ENCODE measurements around the gene AP1S3. TPM values are rescaled to one million over a fixed set of nuclear protein-coding genes. Genes with fewer than 3 reads are reported as not detected.
A peak's percentile ranks its signal among the peaks of the same experiment; 100 is the strongest.

Gene AP1S3
- total RNA-seq, 1 experiment from 2014 or later = 34.3 TPM

DNA sequence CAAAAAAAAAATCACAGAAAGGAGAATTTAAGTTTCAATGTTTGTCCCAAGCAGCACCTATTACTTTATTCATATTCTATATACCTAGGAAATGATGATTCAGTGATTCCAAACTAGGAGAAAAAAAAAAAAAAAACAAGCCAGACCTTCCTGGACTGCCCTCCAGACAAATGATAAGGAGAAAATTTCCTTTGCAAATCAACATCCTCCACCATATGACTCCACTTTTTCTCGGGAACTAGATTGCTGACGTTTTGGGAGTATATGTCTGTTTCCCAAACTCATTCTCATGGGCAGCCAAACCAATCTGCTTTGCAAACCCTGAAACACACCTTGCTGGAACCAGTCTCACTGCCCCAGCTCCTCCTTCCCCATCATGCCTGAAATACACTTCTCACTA is 16.8 kb downstream of the AP1S3 start:
- H3K79me2 ChIP-seq (ENCODE audit: low read length) = peaks cover 99% of the 10 kb centered on the region
- no peak overlapping the region for H3K9ac ChIP-seq (ENCODE audit: low read length)
- no peaks in the 10 kb centered on the region for H3K36me3 ChIP-seq (ENCODE audit: low read depth, low read length)
- CTCF ChIA-PET = no interaction called here
- DNase-seq (no peak), ATAC-seq (no peak; the same call in 1 of the 2 replicates)
- POLR2A ChIA-PET (ENCODE audit: unreplicated experiment) = no interaction called here
- peaks cover 4% of the 10 kb centered on the region; the same call in 1 of the 2 replicates for H4K20me1 ChIP-seq (ENCODE audit: low read length)
- H3K4me3 ChIP-seq (ENCODE audit: low read length) = no peak overlapping the region
- no peaks in the 10 kb centered on the region for H3K9me2 ChIP-seq (replicated peaks; ENCODE audit: low read length)
- no peaks in the 10 kb centered on the region for H3K9me3 ChIP-seq (ENCODE audit: low read length)
- H3K4me1 ChIP-seq (ENCODE audit: insufficient read depth, low read length) = peaks cover 38% of the 10 kb centered on the region
- BruUV-seq (replicated peaks) = no TSS peak
- no peak overlapping the region for H3K27ac ChIP-seq (ENCODE audit: low read length)
- no peaks in the 10 kb centered on the region for H3K27me3 ChIP-seq (ENCODE audit: low read length)
- H3F3A ChIP-seq (ENCODE audit: low read length, unreplicated experiment) = peaks cover 8% of the 10 kb centered on the region
- no peak overlapping the region for H3K4me2 ChIP-seq (ENCODE audit: low read length)
- intact Hi-C loops (cut with micrococcal nuclease) = no loop called here
- TF ChIP-seq EZH2phosphoT487 (IDR thresholded peaks at IDR 0.05; ENCODE audit: borderline replicate concordance, low read length) (no peak), EZH2 (IDR thresholded peaks at IDR 0.05; ENCODE audit: low read length, unreplicated experiment) (no peak)
- TF ChIP-seq, protein P1, sequence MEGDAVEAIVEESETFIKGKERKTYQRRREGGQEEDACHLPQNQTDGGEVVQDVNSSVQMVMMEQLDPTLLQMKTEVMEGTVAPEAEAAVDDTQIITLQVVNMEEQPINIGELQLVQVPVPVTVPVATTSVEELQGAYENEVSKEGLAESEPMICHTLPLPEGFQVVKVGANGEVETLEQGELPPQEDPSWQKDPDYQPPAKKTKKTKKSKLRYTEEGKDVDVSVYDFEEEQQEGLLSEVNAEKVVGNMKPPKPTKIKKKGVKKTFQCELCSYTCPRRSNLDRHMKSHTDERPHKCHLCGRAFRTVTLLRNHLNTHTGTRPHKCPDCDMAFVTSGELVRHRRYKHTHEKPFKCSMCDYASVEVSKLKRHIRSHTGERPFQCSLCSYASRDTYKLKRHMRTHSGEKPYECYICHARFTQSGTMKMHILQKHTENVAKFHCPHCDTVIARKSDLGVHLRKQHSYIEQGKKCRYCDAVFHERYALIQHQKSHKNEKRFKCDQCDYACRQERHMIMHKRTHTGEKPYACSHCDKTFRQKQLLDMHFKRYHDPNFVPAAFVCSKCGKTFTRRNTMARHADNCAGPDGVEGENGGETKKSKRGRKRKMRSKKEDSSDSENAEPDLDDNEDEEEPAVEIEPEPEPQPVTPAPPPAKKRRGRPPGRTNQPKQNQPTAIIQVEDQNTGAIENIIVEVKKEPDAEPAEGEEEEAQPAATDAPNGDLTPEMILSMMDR (conservative IDR thresholded peaks at IDR 0.05; ENCODE audit: low read depth, low read length) = no peak
- no peak overlapping the region for H2AFZ ChIP-seq (ENCODE audit: low read length)

DNA sequence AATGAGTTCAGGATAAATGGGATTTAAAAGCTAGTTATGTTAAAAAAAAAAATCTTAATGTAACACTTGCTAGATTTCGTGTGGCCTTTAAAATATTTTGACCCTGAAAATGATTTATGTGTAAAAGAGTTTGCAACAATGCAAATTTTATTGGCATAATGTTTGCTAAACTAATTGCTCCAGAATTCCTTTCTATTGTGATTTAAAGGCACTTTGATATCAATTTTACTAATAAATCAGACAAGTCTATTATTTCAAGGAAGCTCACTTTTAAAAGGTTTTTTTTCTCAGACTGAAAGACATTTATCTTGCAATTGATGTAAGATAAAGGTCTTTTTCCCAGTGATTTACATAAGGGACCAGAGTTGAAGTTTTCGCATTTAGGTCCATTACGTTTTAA is 17.5 kb downstream of the AP1S3 start:
- peaks cover 94% of the 10 kb centered on the region for H3K79me2 ChIP-seq (ENCODE audit: low read length)
- ATAC-seq = no peak
- intact Hi-C loops (cut with micrococcal nuclease) = no loop called here
- H3K27me3 ChIP-seq (ENCODE audit: low read length) = no peaks in the 10 kb centered on the region
- H3F3A ChIP-seq (ENCODE audit: low read length, unreplicated experiment) = peaks cover 8% of the 10 kb centered on the region
- no peak overlapping the region for H3K9ac ChIP-seq (ENCODE audit: low read length)
- H4K20me1 ChIP-seq (ENCODE audit: low read length) = peaks cover 4% of the 10 kb centered on the region; the same call in 1 of the 2 replicates
- H3K4me1 ChIP-seq (ENCODE audit: insufficient read depth, low read length) = peaks cover 42% of the 10 kb centered on the region
- DNase-seq = no peak
- no peaks in the 10 kb centered on the region for H3K9me2 ChIP-seq (replicated peaks; ENCODE audit: low read length)
- no peaks in the 10 kb centered on the region for H3K9me3 ChIP-seq (ENCODE audit: low read length)
- no peak overlapping the region for H3K4me2 ChIP-seq (ENCODE audit: low read length)
- ChIA-PET CTCF (no interaction called here), POLR2A (ENCODE audit: unreplicated experiment) (no interaction called here)
- H2AFZ ChIP-seq (ENCODE audit: low read length) = no peak overlapping the region
- no TSS peak for BruUV-seq (replicated peaks)
- no peaks in the 10 kb centered on the region for H3K36me3 ChIP-seq (ENCODE audit: low read depth, low read length)
- H3K4me3 ChIP-seq (ENCODE audit: low read length) = no peak overlapping the region
- H3K27ac ChIP-seq (ENCODE audit: low read length) = no peak overlapping the region
- TF ChIP-seq, protein P1 (conservative IDR thresholded peaks at IDR 0.05; ENCODE audit: low read depth, low read length) = no peak
- no peak for TF ChIP-seq EZH2 (IDR thresholded peaks at IDR 0.05; ENCODE audit: low read length, unreplicated experiment)
- TF ChIP-seq EZH2phosphoT487 (IDR thresholded peaks at IDR 0.05; ENCODE audit: borderline replicate concordance, low read length) = no peak

DNA sequence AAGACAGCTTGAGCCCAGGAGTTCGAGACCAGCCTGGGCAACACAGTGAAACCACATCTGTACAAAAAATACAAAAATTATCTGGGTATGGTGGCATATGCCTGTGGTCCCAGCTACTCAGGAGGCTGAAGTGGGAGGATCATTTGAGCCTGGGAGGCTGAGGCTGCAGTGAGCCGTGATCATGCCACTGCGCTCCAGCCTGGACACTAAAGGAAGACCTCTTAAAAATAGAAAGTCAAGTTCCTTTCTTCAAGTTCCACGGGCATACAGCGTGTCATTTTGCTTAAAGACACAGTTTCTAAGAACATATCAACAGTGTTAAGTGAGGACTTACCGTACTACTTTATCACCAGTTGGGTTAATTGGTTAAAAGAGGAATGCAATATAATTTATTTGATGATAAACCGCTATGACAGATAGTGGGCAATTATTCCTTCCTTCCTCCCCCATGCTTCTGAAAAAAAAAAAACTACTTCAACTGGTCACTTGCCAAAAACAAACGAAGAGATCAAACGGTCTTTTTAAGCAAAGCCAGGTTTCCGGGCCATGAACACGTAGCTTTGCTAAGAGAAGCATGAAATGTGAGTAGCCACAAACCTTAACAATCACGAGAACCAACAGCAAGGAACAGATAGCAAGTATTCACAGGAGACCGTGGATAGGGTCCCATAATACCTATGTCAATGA is 21.4 kb downstream of the AP1S3 start:
- peaks cover 4% of the 10 kb centered on the region; the same call in 1 of the 2 replicates for H4K20me1 ChIP-seq (ENCODE audit: low read length)
- H3K79me2 ChIP-seq (ENCODE audit: low read length) = peaks cover 94% of the 10 kb centered on the region
- H3K27ac ChIP-seq (ENCODE audit: low read length) = peak overlapping the region; percentile 85
- H3K9ac ChIP-seq (ENCODE audit: low read length) = peak overlapping the region; percentile 48
- H3K27me3 ChIP-seq (ENCODE audit: low read length) = no peaks in the 10 kb centered on the region
- intact Hi-C loops (cut with micrococcal nuclease) = loop anchor here (1.0 to 2.0 kb wide), 3 partner anchors 19 to 45 kb away; partner anchors contain the start of gene AP1S3
- H3K4me1 ChIP-seq (ENCODE audit: insufficient read depth, low read length) = peaks cover 63% of the 10 kb centered on the region
- H3F3A ChIP-seq (ENCODE audit: low read length, unreplicated experiment) = peaks cover 12% of the 10 kb centered on the region
- ChIA-PET POLR2A (ENCODE audit: unreplicated experiment) (no interaction called here), CTCF (no interaction called here)
- TF ChIP-seq, protein P1 (conservative IDR thresholded peaks at IDR 0.05; ENCODE audit: low read depth, low read length) = no peak
- TF ChIP-seq EZH2phosphoT487 (IDR thresholded peaks at IDR 0.05; ENCODE audit: borderline replicate concordance, low read length) = no peak
- no peak for TF ChIP-seq EZH2 (IDR thresholded peaks at IDR 0.05; ENCODE audit: low read length, unreplicated experiment)
- peak overlapping the region; percentile 64 for H3K4me2 ChIP-seq (ENCODE audit: low read length)
- peak overlapping the region; percentile 29; the same call in 1 of the 2 replicates for H3K4me3 ChIP-seq (ENCODE audit: low read length)
- H3K9me3 ChIP-seq (ENCODE audit: low read length) = no peaks in the 10 kb centered on the region
- H2AFZ ChIP-seq (ENCODE audit: low read length) = no peak overlapping the region
- peak; percentile 56 for DNase-seq
- ATAC-seq = peak; percentile 8
- BruUV-seq (replicated peaks) = no TSS peak
- H3K36me3 ChIP-seq (ENCODE audit: low read depth, low read length) = no peaks in the 10 kb centered on the region
- H3K9me2 ChIP-seq (replicated peaks; ENCODE audit: low read length) = no peaks in the 10 kb centered on the region

Data from PC-3 (cell line).